HG03354 (cell line): ENCODE measurements around the gene CABS1.

Source experiments
- ATAC-seq: cut with Tn5 transposase; IDR thresholded peaks from one replicate; pipeline ENCODE4 v1.9.1; 2021; ENCODE audit warnings: mild to moderate bottlenecking; ENCODE audit not compliant: unreplicated experiment, poor library complexity, severe bottlenecking

Gene CABS1

GRCh38 chr4:70334681-70335080, at the start of gene CABS1:
TSS of gene CABS1 (plus strand) at chr4:70334981. CDS start at chr4:70335040, 59 bp downstream.
- ATAC-seq: no peak

- no peak for ATAC-seq
These were observed 46.1 kb upstream of the CABS1 start for GRCh38 chr4:70288651-70289050.

GRCh38 chr4:70291341-70291740, 43.4 kb upstream of the CABS1 start:
- no peak for ATAC-seq

- ATAC-seq: no peak
These were observed 37.2 kb upstream of the CABS1 start for GRCh38 chr4:70297576-70297975.

- ATAC-seq: no peak
These were observed 36.7 kb upstream of the CABS1 start for GRCh38 chr4:70298051-70298450.

GRCh38 chr4:70299643-70300042, 35.1 kb upstream of the CABS1 start:
- ATAC-seq: no peak

GRCh38 chr4:70300215-70300614, 34.6 kb upstream of the CABS1 start:
- no peak for ATAC-seq

GRCh38 chr4:70303090-70303489, 31.7 kb upstream of the CABS1 start:
- ATAC-seq: no peak

GRCh38 chr4:70305601-70306000, 29.2 kb upstream of the CABS1 start:
- ATAC-seq: no peak

GRCh38 chr4:70306076-70306475, 28.7 kb upstream of the CABS1 start:
- no peak for ATAC-seq

GRCh38 chr4:70313736-70314135, 21.0 kb upstream of the CABS1 start:
- no peak for ATAC-seq

- ATAC-seq: peak; percentile 87
These were observed 18.9 kb upstream of the CABS1 start for GRCh38 chr4:70315928-70316327.

- no peak for ATAC-seq
These were observed 8.7 kb upstream of the CABS1 start for GRCh38 chr4:70326052-70326451.

GRCh38 chr4:70336043-70336442, 1.3 kb downstream of the CABS1 start:
- no peak for ATAC-seq

GRCh38 chr4:70337886-70338420, 3.2 kb downstream of the CABS1 start:
- no peak for ATAC-seq

GRCh38 chr4:70356185-70356584, 21.4 kb downstream of the CABS1 start:
- ATAC-seq: no peak

- ATAC-seq: no peak
These were observed 24.4 kb downstream of the CABS1 start for GRCh38 chr4:70359115-70359661.

GRCh38 chr4:70360460-70360859, 25.7 kb downstream of the CABS1 start, which contains the start of gene SMR3A:
TSS of gene SMR3A (plus strand) at chr4:70360760. CDS start at chr4:70362116, 1,356 bp downstream.
- ATAC-seq: no peak

GRCh38 chr4:70364002-70364401, 29.2 kb downstream of the CABS1 start:
- ATAC-seq: no peak

GRCh38 chr4:70365479-70365878, 30.7 kb downstream of the CABS1 start:
- no peak for ATAC-seq

GRCh38 chr4:70367813-70368212, 33.0 kb downstream of the CABS1 start:
- ATAC-seq: no peak

- no peak for ATAC-seq
These were observed 37.2 kb downstream of the CABS1 start for GRCh38 chr4:70371987-70372386.
